C4-2B (cell line): ENCODE measurements around the gene PBX1.

Experiments used
- CTCF ChIP-seq: fragments of 450-650 bp; conservative IDR thresholded peaks from 2 replicates; pipeline ENCODE4 v1.5.1; 2017; ENCODE audit warnings: mild to moderate bottlenecking
- ZFX ChIP-seq: fragments of 450-650 bp; IDR thresholded peaks from 2 replicates; pipeline ENCODE4 v1.6.1; 2017

GRCh38 chr1:164767752-164768402 lies 208.9 kb downstream of the PBX1 start:
- TF ChIP-seq CTCF: no peak
- TF ChIP-seq ZFX: no peak
